K562 (cell line): ENCODE data around the gene DGCR8. TPM values are rescaled to one million over a fixed set of nuclear protein-coding genes. Genes with fewer than 3 reads are reported as not detected.
A peak's percentile ranks its signal among the peaks of the same experiment; 100 is the strongest.

ENCODE experiments used
- ARID1B ChIP-seq: fragments of 450-650 bp; IDR thresholded peaks from 2 replicates; pipeline ENCODE4 v1.6.1; 2016; ENCODE audit warnings: antibody characterized with exemption, mild to moderate bottlenecking, inconsistent platforms
- ARID3A ChIP-seq: IDR thresholded peaks from 2 replicates; pipeline ENCODE4 v1.6.1; 2012; ENCODE audit warnings: low read depth, low read length, improper control_type of control experiment, borderline replicate concordance
- BRD4 ChIP-seq: fragments of 200-600 bp; sonication (generic); IDR thresholded peaks from 2 replicates; pipeline ENCODE4 v1.6.1; 2017; ENCODE audit warnings: inconsistent platforms
- EP400 ChIP-seq: fragments of 450-650 bp; IDR thresholded peaks from 2 replicates; pipeline ENCODE4 v1.6.1; 2017; ENCODE audit warnings: antibody characterized with exemption, mild to moderate bottlenecking, moderate library complexity
- FUS ChIP-seq: fragments of 200-400 bp; formaldehyde crosslinking; optimal IDR thresholded peaks from 2 replicates; pipeline ENCODE3; 2017; ENCODE audit warnings: low read depth, low read length
- HNRNPLL ChIP-seq: fragments of 200-400 bp; formaldehyde crosslinking; IDR thresholded peaks from 2 replicates; pipeline ENCODE4 v1.6.1; 2017; ENCODE audit warnings: low read length, low read depth, mild to moderate bottlenecking; ENCODE audit not compliant: poor library complexity, severe bottlenecking
- KLF1 ChIP-seq: fragments of 450-650 bp; IDR thresholded peaks from 2 replicates; pipeline ENCODE4 v1.6.1; 2016; ENCODE audit warnings: missing genetic modification characterization, missing compliant biosample characterization
- KLF6 ChIP-seq: fragments of 250-450 bp; sonication (Bioruptor Pico); IDR thresholded peaks from 2 replicates; pipeline ENCODE4 v1.4.0; 2020; ENCODE audit warnings: mild to moderate bottlenecking, moderate library complexity, borderline replicate concordance
- LARP7 ChIP-seq: fragments of 450-650 bp; IDR thresholded peaks from 2 replicates; pipeline ENCODE4 v1.6.1; 2016
- MEIS2 ChIP-seq: fragments of 450-650 bp; IDR thresholded peaks from 2 replicates; pipeline ENCODE4 v1.6.1; 2014; ENCODE audit warnings: mild to moderate bottlenecking; ENCODE audit not compliant: partially characterized antibody
- PURB ChIP-seq: sonication (generic); formaldehyde crosslinking; IDR thresholded peaks from 2 replicates; pipeline ENCODE4 v1.9.0; 2021; ENCODE audit warnings: low read depth, mild to moderate bottlenecking, missing genetic modification reagents
- RBM17 ChIP-seq: fragments of 200-400 bp; formaldehyde crosslinking; IDR thresholded peaks from 2 replicates; pipeline ENCODE4 v1.6.1; 2017; ENCODE audit warnings: low read depth, mild to moderate bottlenecking, low read length, borderline replicate concordance
- SMARCC2 ChIP-seq: fragments of 450-650 bp; IDR thresholded peaks from 2 replicates; pipeline ENCODE4 v1.6.1; 2017; ENCODE audit warnings: antibody characterized with exemption, moderate library complexity, mild to moderate bottlenecking, low read depth
- THAP7 ChIP-seq: fragments of 250-450 bp; sonication (Bioruptor Pico); IDR thresholded peaks from 2 replicates; pipeline ENCODE4 v1.5.0; 2021
- YBX1 ChIP-seq: fragments of 450-650 bp; IDR thresholded peaks from 2 replicates; pipeline ENCODE4 v1.7.1; 2016; ENCODE audit warnings: mild to moderate bottlenecking
- ZNF121 ChIP-seq: sonication (generic); formaldehyde crosslinking; conservative IDR thresholded peaks from 2 replicates; pipeline ENCODE4 v1.8.0; 2022; ENCODE audit warnings: missing genetic modification reagents
- ZNF274 ChIP-seq: IDR thresholded peaks from 2 replicates; pipeline ENCODE4 v1.6.1; 2011; ENCODE audit warnings: low read depth, mild to moderate bottlenecking, low read length, moderate library complexity, borderline replicate concordance
- ZNF445 ChIP-seq: fragments of 250-450 bp; sonication (Bioruptor Pico); IDR thresholded peaks from 2 replicates; pipeline ENCODE4 v1.4.0; 2020; ENCODE audit warnings: low read depth, mild to moderate bottlenecking, moderate library complexity
- ZNF507 ChIP-seq: conservative IDR thresholded peaks from 2 replicates; pipeline ENCODE4 v1.6.1; 2017; ENCODE audit warnings: missing genetic modification characterization, missing compliant biosample characterization
- ZNF644 ChIP-seq: fragments of 200-800 bp; sonication (Bioruptor generic); IDR thresholded peaks from 2 replicates; pipeline ENCODE4 v1.6.1; 2016; ENCODE audit warnings: low read depth, missing genetic modification characterization, missing compliant biosample characterization
- polyA plus RNA-seq, 8 experiments: library from polyadenylated mRNA; depleted of rRNA in 4 of 8; stranded (reverse) in 5 of 8; unstranded in 3 of 8; fragments of >200 nt; fragmentation: Nextera tagmentation in 2 of 8; fragmentation: Illumina TruSeq in 1 of 8; extraction: Ambion mirVana in 2 of 8; extraction: Trizol in 1 of 8; gene quantifications; 2 replicates each; pipeline versions ENCODE4 v1.2.1 to v1.2.3, GENCODE V29; 2011 to 2014; ENCODE audit warnings: inconsistent platforms in 1 of 8, missing spikeins in 1 of 8
- total RNA-seq, 7 experiments: library from RNA; depleted of rRNA in 6 of 7; stranded (reverse); fragments of >200 nt in 6 of 7; fragmentation: Illumina TruSeq in 2 of 7; extraction: Trizol in 2 of 7; gene quantifications; 2 replicates each; pipeline versions ENCODE4 v1.2.1 to v1.2.3, GENCODE V29; 2011 to 2021; ENCODE audit warnings: low replicate concordance in 1 of 7
- TF ChIP-seq, protein P1 (sequence below): fragments of 250-450 bp; sonication (Bioruptor Pico); IDR thresholded peaks from 2 replicates; pipeline ENCODE4 v1.5.0; 2021; ENCODE audit warnings: mild to moderate bottlenecking, moderate library complexity

Gene DGCR8
- total and polyA plus RNA-seq, 9 of the 15 experiments (the other 6 are each of a cell fraction or from before 2014, with no cell fraction given) = 5.9 to 144 (median 80.1) TPM

GRCh38 chr22:20058989-20059770, 20.9 kb upstream of the DGCR8 start (continued):
- TF ChIP-seq ARID1B = no peak
- no peak for TF ChIP-seq FUS
- no peak for TF ChIP-seq KLF1 (tag)
- TF ChIP-seq BRD4 = peak; percentile 87
- TF ChIP-seq YBX1 = no peak
- TF ChIP-seq EP400 = no peak
- TF ChIP-seq MEIS2 = peak; percentile 76
- peak; percentile 61 for TF ChIP-seq SMARCC2
- no peak; the same call in 1 of the 2 replicates for TF ChIP-seq ZNF644 (tag)
- TF ChIP-seq ZNF445 = peak; percentile 77
- TF ChIP-seq PURB = no peak
- peak; percentile 53; the same call in 1 of the 2 replicates for TF ChIP-seq ZNF274
- TF ChIP-seq, protein P1, sequence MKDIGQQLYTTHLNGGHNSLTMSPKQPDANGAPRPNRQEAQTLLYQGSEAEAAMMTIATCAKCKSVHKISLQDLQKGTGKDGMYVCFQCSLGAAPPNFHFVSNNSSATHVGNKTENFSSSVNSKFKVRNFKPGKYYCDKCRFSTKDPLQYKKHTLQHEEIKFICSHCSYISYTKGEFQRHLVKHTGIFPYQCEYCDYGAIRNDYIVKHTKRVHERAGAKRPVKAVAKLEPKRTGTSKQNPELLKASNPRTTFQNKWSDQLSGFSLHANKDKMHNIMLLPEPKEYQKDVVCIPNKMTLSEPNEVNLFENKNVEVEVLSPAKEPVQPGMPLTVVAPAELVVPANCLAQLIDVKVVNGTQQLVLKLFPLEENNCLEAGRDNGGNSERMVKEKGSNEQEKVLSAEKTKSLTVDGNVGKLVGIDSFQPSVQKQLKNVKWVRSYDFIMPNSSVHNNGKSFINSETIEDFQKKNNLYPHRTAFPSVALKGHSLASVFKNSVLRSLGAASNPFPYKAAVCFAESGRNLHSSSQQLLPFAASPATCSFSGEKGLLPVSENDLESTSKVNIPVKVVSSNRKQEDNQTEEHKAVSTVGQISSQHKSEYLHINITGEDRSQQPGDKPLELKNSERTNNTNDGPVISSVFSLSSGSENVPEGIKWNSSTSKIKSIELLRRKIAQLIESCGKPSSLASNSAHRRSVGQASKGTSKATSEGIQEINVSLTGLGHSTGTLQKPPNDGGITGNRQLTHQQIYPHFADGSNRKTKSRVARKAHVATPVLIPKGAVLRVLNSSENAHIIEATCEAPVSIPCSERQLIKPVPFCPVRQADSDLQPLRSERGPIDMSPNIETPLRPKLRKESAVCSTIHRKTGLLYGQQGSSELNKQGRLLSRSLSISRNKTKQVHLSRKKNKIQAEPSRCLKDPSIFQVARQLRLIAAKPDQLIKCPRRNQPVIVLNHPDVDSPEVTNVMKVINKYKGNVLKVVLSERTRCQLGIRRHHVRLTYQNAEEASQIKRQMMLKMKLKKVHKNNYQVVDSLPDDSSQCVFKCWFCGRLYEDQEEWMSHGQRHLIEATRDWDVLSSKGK (CRISPR knock-in tag) = no peak
- TF ChIP-seq KLF6 (CRISPR knock-in tag) = peak; percentile 46; the same call in 1 of the 2 replicates
- 0 out of 2 replicates have a peak, but pooled peaks have one; percentile 49 for TF ChIP-seq THAP7 (CRISPR knock-in tag)
- peak; percentile 61; the same call in 1 of the 2 replicates for TF ChIP-seq ARID3A
- no peak; the same call in 1 of the 2 replicates for TF ChIP-seq LARP7
- no peak for TF ChIP-seq HNRNPLL
- TF ChIP-seq ZNF121 = no peak
- no peak for TF ChIP-seq ZNF507 (tag)
- TF ChIP-seq RBM17 = no peak
